OCI-LY7 (cell line): ENCODE measurements around the gene TASOR. TPM values are rescaled to one million over a fixed set of nuclear protein-coding genes. Genes with fewer than 3 reads are reported as not detected.

ENCODE experiments used
- BruUV-seq: library from RNA; stranded (reverse); fragments of 400-500 nt; replicated peaks from 2 replicates; lab custom pipeline; 2021; lab: Mats Ljungman, UMichigan
- CTCF ChIA-PET: fragments of 300-600 bp; sonication (Branson Sonifier 250); formaldehyde crosslinking; loops from one replicate; lab custom pipeline; 2022; ENCODE audit warnings: antibody characterized with exemption; ENCODE audit not compliant: unreplicated experiment; lab: Charles Lee
- POLR2A ChIA-PET: fragments of 300-600 bp; sonication (Branson Sonifier 250); formaldehyde crosslinking; loops from one replicate; lab custom pipeline; 2022; ENCODE audit warnings: antibody characterized with exemption; lab: Charles Lee
- DNase-seq: peaks from one replicate; pipeline ENCODE4 v3.0.0-alpha.2; 2015; ENCODE audit warnings: low spot score
- H2AFZ ChIP-seq: fragments of 200-600 bp; sonication (generic), shearing (Covaris generic); 2 replicates; pipeline ENCODE4 v1.6.1; 2014; ENCODE audit warnings: mild to moderate bottlenecking, antibody characterized with exemption, low read length, moderate library complexity
- H3K27ac ChIP-seq: fragments of 200-600 bp; sonication (generic); 2 replicates; pipeline ENCODE4 v1.5.1; 2014; ENCODE audit warnings: mixed run types, low read depth, mild to moderate bottlenecking, moderate library complexity, low read length, inconsistent platforms; ENCODE audit not compliant: poor library complexity, severe bottlenecking
- H3K36me3 ChIP-seq: fragments of 200-600 bp; sonication (generic); 2 replicates; pipeline ENCODE4 v1.6.1; 2014; ENCODE audit warnings: mild to moderate bottlenecking, antibody characterized with exemption, low read length, moderate library complexity, mixed read lengths; ENCODE audit not compliant: insufficient read depth
- H3K4me1 ChIP-seq: fragments of 200-600 bp; sonication (generic); 2 replicates; pipeline ENCODE4 v1.5.1; 2014; ENCODE audit warnings: mild to moderate bottlenecking, low read length; ENCODE audit not compliant: insufficient read depth, poor library complexity, severe bottlenecking
- H3K4me2 ChIP-seq: fragments of 200-600 bp; sonication (generic); 2 replicates; pipeline ENCODE4 v1.6.1; 2014; ENCODE audit warnings: mild to moderate bottlenecking, low read length
- H3K4me3 ChIP-seq: fragments of 200-600 bp; sonication (generic); 2 replicates; pipeline ENCODE4 v1.5.1; 2014; ENCODE audit warnings: mild to moderate bottlenecking, low read depth, low read length; ENCODE audit not compliant: poor library complexity, severe bottlenecking
- H3K79me2 ChIP-seq: fragments of 200-600 bp; sonication (generic); 2 replicates; pipeline ENCODE4 v1.6.1; 2016; ENCODE audit warnings: low read depth, mild to moderate bottlenecking, low read length, moderate library complexity, mixed read lengths; ENCODE audit not compliant: insufficient read depth
- H3K9me2 ChIP-seq: fragments of 200-600 bp; sonication (generic); 2 replicates; pipeline ENCODE4 v1.6.1; 2016; ENCODE audit warnings: mild to moderate bottlenecking, low read length, mixed read lengths; ENCODE audit not compliant: insufficient read depth
- H3K9me3 ChIP-seq: fragments of 200-600 bp; sonication (generic); 2 replicates; pipeline ENCODE4 v1.6.1; 2014; ENCODE audit warnings: mild to moderate bottlenecking, mixed run types, low read length, mixed read lengths
- H4K20me1 ChIP-seq: fragments of 200-600 bp; sonication (generic); 2 replicates; pipeline ENCODE4 v1.6.1; 2014; ENCODE audit warnings: mild to moderate bottlenecking, antibody characterized with exemption, low read length, moderate library complexity, mixed read lengths; ENCODE audit not compliant: insufficient read depth
- CTCF ChIP-seq: fragments of 200-600 bp; sonication (generic); conservative IDR thresholded peaks from 2 replicates; pipeline ENCODE4 v1.5.1; 2014; ENCODE audit warnings: mild to moderate bottlenecking, antibody characterized with exemption, low read length, moderate library complexity, mixed read lengths
- EZH2phosphoT487 ChIP-seq: fragments of 200-600 bp; sonication (generic); IDR thresholded peaks from 2 replicates; pipeline ENCODE4 v1.6.1; 2018; ENCODE audit warnings: low read depth, borderline replicate concordance, mild to moderate bottlenecking, mixed run types, antibody characterized with exemption, low read length, moderate library complexity, mixed read lengths
- intact Hi-C: fragments of 100-400 bp; cut with micrococcal nuclease; formaldehyde crosslinking; loops from one replicate; pipeline ENCODE4 v1.10.0; 2022; ENCODE audit not compliant: unreplicated experiment
- total RNA-seq, 2 experiments: library from RNA; depleted of rRNA in 1 of 2; stranded (reverse); fragments of >200 nt in 1 of 2; shearing (Covaris generic) in 1 of 2; gene quantifications; 2 replicates each; pipeline ENCODE4 v1.2.3, GENCODE V29; 2014 to 2022

Gene TASOR
- total RNA-seq, 2 experiments from 2014 or later: 96.5 to 121 TPM

GRCh38 chr3:56673781-56674457, 9.1 kb downstream of the TASOR start:
- Histone ChIP-seq H3K79me2 (peaks cover 84% of the 10 kb centered on the region), H3K36me3 (peaks cover 97% of the 10 kb centered on the region)
- BruUV-seq: no TSS peak

DNA sequence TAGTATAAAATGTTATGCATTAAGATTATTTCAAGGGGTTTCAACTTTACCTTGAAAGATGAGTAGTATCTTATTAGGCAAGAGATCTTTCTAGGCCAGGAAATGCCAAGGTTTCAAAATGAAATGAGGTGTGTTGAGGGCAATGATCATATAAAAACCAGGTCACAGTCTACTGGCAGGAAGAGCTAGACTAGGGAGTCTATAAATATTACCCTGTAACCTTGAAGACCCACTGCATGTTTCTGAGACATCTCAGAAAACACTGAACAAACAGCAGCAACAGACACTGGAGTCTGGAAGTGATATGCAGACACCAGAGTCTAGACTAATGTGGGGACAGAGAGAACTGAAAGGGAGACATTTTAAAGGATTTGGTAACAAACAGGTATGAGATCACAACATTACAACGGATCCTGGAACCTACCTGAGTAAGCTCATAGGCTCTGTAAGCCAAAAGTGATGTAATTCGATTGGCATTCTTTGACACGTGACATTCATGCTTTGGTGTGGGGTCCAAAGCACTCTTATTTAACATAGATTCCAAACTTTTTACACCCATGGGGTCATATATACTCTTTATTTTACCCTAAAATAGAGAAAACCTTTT, 15.0 kb downstream of the TASOR start:
- H2AFZ ChIP-seq: no peak overlapping the region
- no peaks in the 10 kb centered on the region for H3K9me3 ChIP-seq
- TF ChIP-seq CTCF (no peak), EZH2phosphoT487 (no peak)
- no peaks in the 10 kb centered on the region for H3K9me2 ChIP-seq
- no peak overlapping the region for H3K27ac ChIP-seq
- ChIA-PET POLR2A (interaction anchor here (0.5 to 1.2 kb wide), 3 partner anchors 9 to 418 kb away, joined by 3 to 4 read pairs (median 4); no protein-coding TSS in a partner anchor), CTCF (no interaction called here)
- no peaks in the 10 kb centered on the region for H3K4me1 ChIP-seq
- intact Hi-C loops: no loop called here
- H4K20me1 ChIP-seq: no peaks in the 10 kb centered on the region
- peaks cover 26% of the 10 kb centered on the region; the same call in 1 of the 2 replicates for H3K79me2 ChIP-seq
- no peak overlapping the region for H3K4me3 ChIP-seq
- peaks cover 100% of the 10 kb centered on the region for H3K36me3 ChIP-seq
- no peak overlapping the region for H3K4me2 ChIP-seq
- DNase-seq: no peak
- no TSS peak for BruUV-seq

More at GRCh38 chr3:56673781-56674457, 9.1 kb downstream of the TASOR start:
- ChIA-PET CTCF (no interaction called here), POLR2A (interaction anchor here (0.6 to 3.1 kb wide), 11 partner anchors 9 to 1371 kb away, joined by 3 to 14 read pairs (median 4); partner anchors contain the start of gene TASOR)
- intact Hi-C loops: no loop called here
- Histone ChIP-seq H3K9me3 (0 out of 2 replicates have a peak, but pooled peaks cover 3% of the 10 kb centered on the region), H3K27ac (no peak overlapping the region), H3K4me3 (no peak overlapping the region), H3K9me2 (no peaks in the 10 kb centered on the region), H4K20me1 (no peaks in the 10 kb centered on the region; the same call in 1 of the 2 replicates), H3K4me2 (no peak overlapping the region), H3K4me1 (peaks cover 10% of the 10 kb centered on the region), H2AFZ (no peak overlapping the region)
- TF ChIP-seq EZH2phosphoT487 (no peak), CTCF (no peak)
- DNase-seq: no peak
